ENCODE results near the gene SH3PXD2B. TPM values are rescaled to one million over a fixed set of nuclear protein-coding genes. Genes with fewer than 3 reads are reported as not detected.

Gene SH3PXD2B
- total and polyA plus RNA-seq, 2 of the 13 experiments (the other 11 are each of a cell fraction or from before 2014, with no cell fraction given), result 3.4 to 4.6 TPM

DNA sequence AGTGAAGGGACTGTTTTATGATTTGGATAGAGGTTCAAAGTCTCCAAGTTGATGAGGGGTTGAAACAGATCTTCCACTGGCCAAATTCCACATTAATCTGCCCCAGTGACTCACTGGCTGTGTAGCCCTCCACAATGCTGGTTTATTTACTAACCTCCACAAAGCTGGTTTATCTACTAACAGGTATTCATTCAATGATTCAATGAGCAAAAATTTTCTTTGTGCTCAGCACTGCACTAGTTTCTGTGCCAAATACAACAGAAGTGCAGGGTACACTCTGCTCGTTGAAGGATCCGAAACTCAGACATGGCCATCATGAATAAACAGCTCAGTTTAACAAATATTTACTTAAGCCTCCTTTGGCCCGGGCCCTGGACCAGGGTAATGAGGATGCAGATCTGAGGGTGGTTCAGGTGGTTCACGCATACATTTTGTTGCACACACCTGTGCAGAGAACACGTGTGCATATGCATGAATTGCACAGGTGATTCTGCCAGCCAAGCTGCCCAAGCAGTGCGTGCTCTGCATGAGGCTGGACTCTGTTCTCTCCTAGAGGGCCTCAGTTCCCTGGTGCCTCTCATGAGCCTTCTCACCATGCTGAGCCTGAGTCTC lies 71.0 kb downstream of the SH3PXD2B start (continued):
- TF ChIP-seq SMARCC2 (IDR thresholded peaks at IDR 0.05), result no peak
- peak; percentile 70; the same call in 1 of the 2 replicates for TF ChIP-seq HDAC2 (CRISPR knock-in tag; IDR thresholded peaks at IDR 0.05)
- TF ChIP-seq RARA (CRISPR knock-in tag; IDR thresholded peaks at IDR 0.05), result peak; percentile 44; the same call in 1 of the 2 replicates
- TF ChIP-seq ZNF652 (CRISPR knock-in tag; IDR thresholded peaks at IDR 0.05; ENCODE audit: borderline replicate concordance, low read depth), result no peak
- no peak for TF ChIP-seq CCAR2 (optimal IDR thresholded peaks at IDR 0.05; ENCODE audit: low read depth, low read length)
- peak in 1 of 2 experiments; percentile 79; a peak in 2 of 4 replicates for TF ChIP-seq EP300 (IDR thresholded peaks at IDR 0.05; ENCODE audit: low read depth in 2 of 2, low read length in 2 of 2)
- TF ChIP-seq EP300 (CRISPR knock-in tag; IDR thresholded peaks at IDR 0.05; ENCODE audit: borderline replicate concordance), result peak; percentile 46; the same call in 1 of the 2 replicates
- TF ChIP-seq ATF7 (IDR thresholded peaks at IDR 0.05), result no peak
- TF ChIP-seq ATF7 (CRISPR knock-in tag; IDR thresholded peaks at IDR 0.05), result no peak
- peak; percentile 40 for TF ChIP-seq NCOA2 (CRISPR knock-in tag; IDR thresholded peaks at IDR 0.05)
- TF ChIP-seq, protein P1, sequence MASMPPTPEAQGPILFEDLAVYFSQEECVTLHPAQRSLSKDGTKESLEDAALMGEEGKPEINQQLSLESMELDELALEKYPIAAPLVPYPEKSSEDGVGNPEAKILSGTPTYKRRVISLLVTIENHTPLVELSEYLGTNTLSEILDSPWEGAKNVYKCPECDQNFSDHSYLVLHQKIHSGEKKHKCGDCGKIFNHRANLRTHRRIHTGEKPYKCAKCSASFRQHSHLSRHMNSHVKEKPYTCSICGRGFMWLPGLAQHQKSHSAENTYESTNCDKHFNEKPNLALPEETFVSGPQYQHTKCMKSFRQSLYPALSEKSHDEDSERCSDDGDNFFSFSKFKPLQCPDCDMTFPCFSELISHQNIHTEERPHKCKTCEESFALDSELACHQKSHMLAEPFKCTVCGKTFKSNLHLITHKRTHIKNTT (CRISPR knock-in tag; IDR thresholded peaks at IDR 0.05), result no peak
- 0 out of 2 replicates have a peak, but pooled peaks have one; percentile 52 for TF ChIP-seq ZNF430 (CRISPR knock-in tag; IDR thresholded peaks at IDR 0.05)
- no peak for TF ChIP-seq ZNF570 (CRISPR knock-in tag; IDR thresholded peaks at IDR 0.05; ENCODE audit: borderline replicate concordance)
- peak; percentile 61 for TF ChIP-seq MIXL1 (CRISPR knock-in tag; IDR thresholded peaks at IDR 0.05)
- TF ChIP-seq, protein P2, sequence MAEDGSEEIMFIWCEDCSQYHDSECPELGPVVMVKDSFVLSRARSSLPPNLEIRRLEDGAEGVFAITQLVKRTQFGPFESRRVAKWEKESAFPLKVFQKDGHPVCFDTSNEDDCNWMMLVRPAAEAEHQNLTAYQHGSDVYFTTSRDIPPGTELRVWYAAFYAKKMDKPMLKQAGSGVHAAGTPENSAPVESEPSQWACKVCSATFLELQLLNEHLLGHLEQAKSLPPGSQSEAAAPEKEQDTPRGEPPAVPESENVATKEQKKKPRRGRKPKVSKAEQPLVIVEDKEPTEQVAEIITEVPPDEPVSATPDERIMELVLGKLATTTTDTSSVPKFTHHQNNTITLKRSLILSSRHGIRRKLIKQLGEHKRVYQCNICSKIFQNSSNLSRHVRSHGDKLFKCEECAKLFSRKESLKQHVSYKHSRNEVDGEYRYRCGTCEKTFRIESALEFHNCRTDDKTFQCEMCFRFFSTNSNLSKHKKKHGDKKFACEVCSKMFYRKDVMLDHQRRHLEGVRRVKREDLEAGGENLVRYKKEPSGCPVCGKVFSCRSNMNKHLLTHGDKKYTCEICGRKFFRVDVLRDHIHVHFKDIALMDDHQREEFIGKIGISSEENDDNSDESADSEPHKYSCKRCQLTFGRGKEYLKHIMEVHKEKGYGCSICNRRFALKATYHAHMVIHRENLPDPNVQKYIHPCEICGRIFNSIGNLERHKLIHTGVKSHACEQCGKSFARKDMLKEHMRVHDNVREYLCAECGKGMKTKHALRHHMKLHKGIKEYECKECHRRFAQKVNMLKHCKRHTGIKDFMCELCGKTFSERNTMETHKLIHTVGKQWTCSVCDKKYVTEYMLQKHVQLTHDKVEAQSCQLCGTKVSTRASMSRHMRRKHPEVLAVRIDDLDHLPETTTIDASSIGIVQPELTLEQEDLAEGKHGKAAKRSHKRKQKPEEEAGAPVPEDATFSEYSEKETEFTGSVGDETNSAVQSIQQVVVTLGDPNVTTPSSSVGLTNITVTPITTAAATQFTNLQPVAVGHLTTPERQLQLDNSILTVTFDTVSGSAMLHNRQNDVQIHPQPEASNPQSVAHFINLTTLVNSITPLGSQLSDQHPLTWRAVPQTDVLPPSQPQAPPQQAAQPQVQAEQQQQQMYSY (CRISPR knock-in tag; IDR thresholded peaks at IDR 0.05), result no peak
- no peak for TF ChIP-seq GTF2F1 (IDR thresholded peaks at IDR 0.05; ENCODE audit: low read length)
- TF ChIP-seq, protein P3, sequence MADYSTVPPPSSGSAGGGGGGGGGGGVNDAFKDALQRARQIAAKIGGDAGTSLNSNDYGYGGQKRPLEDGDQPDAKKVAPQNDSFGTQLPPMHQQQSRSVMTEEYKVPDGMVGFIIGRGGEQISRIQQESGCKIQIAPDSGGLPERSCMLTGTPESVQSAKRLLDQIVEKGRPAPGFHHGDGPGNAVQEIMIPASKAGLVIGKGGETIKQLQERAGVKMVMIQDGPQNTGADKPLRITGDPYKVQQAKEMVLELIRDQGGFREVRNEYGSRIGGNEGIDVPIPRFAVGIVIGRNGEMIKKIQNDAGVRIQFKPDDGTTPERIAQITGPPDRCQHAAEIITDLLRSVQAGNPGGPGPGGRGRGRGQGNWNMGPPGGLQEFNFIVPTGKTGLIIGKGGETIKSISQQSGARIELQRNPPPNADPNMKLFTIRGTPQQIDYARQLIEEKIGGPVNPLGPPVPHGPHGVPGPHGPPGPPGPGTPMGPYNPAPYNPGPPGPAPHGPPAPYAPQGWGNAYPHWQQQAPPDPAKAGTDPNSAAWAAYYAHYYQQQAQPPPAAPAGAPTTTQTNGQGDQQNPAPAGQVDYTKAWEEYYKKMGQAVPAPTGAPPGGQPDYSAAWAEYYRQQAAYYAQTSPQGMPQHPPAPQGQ (CRISPR knock-in tag; IDR thresholded peaks at IDR 0.05; ENCODE audit: borderline replicate concordance), result no peak
- TF ChIP-seq, protein P4, sequence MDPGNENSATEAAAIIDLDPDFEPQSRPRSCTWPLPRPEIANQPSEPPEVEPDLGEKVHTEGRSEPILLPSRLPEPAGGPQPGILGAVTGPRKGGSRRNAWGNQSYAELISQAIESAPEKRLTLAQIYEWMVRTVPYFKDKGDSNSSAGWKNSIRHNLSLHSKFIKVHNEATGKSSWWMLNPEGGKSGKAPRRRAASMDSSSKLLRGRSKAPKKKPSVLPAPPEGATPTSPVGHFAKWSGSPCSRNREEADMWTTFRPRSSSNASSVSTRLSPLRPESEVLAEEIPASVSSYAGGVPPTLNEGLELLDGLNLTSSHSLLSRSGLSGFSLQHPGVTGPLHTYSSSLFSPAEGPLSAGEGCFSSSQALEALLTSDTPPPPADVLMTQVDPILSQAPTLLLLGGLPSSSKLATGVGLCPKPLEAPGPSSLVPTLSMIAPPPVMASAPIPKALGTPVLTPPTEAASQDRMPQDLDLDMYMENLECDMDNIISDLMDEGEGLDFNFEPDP (CRISPR knock-in tag; conservative IDR thresholded peaks at IDR 0.05), result no peak
- TF ChIP-seq, protein P5, sequence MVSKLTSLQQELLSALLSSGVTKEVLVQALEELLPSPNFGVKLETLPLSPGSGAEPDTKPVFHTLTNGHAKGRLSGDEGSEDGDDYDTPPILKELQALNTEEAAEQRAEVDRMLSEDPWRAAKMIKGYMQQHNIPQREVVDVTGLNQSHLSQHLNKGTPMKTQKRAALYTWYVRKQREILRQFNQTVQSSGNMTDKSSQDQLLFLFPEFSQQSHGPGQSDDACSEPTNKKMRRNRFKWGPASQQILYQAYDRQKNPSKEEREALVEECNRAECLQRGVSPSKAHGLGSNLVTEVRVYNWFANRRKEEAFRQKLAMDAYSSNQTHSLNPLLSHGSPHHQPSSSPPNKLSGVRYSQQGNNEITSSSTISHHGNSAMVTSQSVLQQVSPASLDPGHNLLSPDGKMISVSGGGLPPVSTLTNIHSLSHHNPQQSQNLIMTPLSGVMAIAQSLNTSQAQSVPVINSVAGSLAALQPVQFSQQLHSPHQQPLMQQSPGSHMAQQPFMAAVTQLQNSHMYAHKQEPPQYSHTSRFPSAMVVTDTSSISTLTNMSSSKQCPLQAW (CRISPR knock-in tag; IDR thresholded peaks at IDR 0.05), result peak; percentile 58; the same call in 1 of the 2 replicates
- TF ChIP-seq ARNT2 (CRISPR knock-in tag; IDR thresholded peaks at IDR 0.05; ENCODE audit: low read depth), result no peak
- TF ChIP-seq CEBPG (CRISPR knock-in tag; IDR thresholded peaks at IDR 0.05), result peak; percentile 34
- TF ChIP-seq TARDBP (CRISPR knock-in tag; IDR thresholded peaks at IDR 0.05), result peak; percentile 40; the same call in 1 of the 2 replicates
